H9 (cell line): ENCODE measurements around the gene CRAT. TPM values are rescaled to one million over a fixed set of nuclear protein-coding genes. Genes with fewer than 3 reads are reported as not detected.

Source experiments
- DNase-seq: peaks from one replicate; pipeline ENCODE4 v3.0.0-alpha.2; 2017
- H2AFZ ChIP-seq: one replicate; pipeline ENCODE4 v1.6.1; 2013; ENCODE audit warnings: mild to moderate bottlenecking, low read length, control low read depth, moderate library complexity
- H2AK5ac ChIP-seq: 2 replicates; pipeline ENCODE4 v1.6.1; 2013; ENCODE audit warnings: low read length, control low read depth, mixed read lengths; ENCODE audit not compliant: insufficient read length
- H2BK120ac ChIP-seq: one replicate; pipeline ENCODE4 v1.6.1; 2013; ENCODE audit warnings: low read depth, mild to moderate bottlenecking, low read length, control low read depth, inconsistent platforms; ENCODE audit not compliant: poor library complexity, severe bottlenecking
- H2BK12ac ChIP-seq: 2 replicates; pipeline ENCODE4 v1.6.1; 2013; ENCODE audit warnings: low read length, control low read depth, mixed read lengths, low read depth; ENCODE audit not compliant: insufficient read length
- H2BK15ac ChIP-seq: 2 replicates; pipeline ENCODE4 v1.6.1; 2013; ENCODE audit warnings: low read depth, low read length, control low read depth
- H2BK20ac ChIP-seq: one replicate; pipeline ENCODE4 v1.6.1; 2013; ENCODE audit warnings: low read depth, mild to moderate bottlenecking, low read length, control low read depth, inconsistent platforms; ENCODE audit not compliant: poor library complexity, severe bottlenecking
- H2BK5ac ChIP-seq: 2 replicates; pipeline ENCODE4 v1.6.1; 2013; ENCODE audit warnings: low read length, control low read depth, mixed read lengths; ENCODE audit not compliant: insufficient read length
- H3K14ac ChIP-seq: 2 replicates; pipeline ENCODE4 v1.6.1; 2013; ENCODE audit warnings: low read length, control low read depth; ENCODE audit not compliant: insufficient read depth
- H3K18ac ChIP-seq: 2 replicates; pipeline ENCODE4 v1.6.1; 2013; ENCODE audit warnings: low read depth, mild to moderate bottlenecking, mixed read lengths, low read length, control low read depth; ENCODE audit not compliant: insufficient read length
- H3K23ac ChIP-seq: 2 replicates; pipeline ENCODE4 v1.6.1; 2013; ENCODE audit warnings: low read length, control low read depth, mixed read lengths, low read depth; ENCODE audit not compliant: insufficient read length
- H3K23me2 ChIP-seq: 2 replicates; pipeline ENCODE4 v1.6.1; 2013; ENCODE audit warnings: low read depth, mild to moderate bottlenecking, mixed read lengths, low read length, control low read depth; ENCODE audit not compliant: insufficient read length, poor library complexity, severe bottlenecking
- H3K27ac ChIP-seq: 2 replicates; pipeline ENCODE4 v1.5.1; 2013; ENCODE audit warnings: low read length, control low read depth, mixed read lengths, low read depth; ENCODE audit not compliant: insufficient read length
- H3K27me3 ChIP-seq: 2 replicates; pipeline ENCODE4 v1.6.1; 2013; ENCODE audit warnings: low read length, control low read depth, inconsistent platforms; ENCODE audit not compliant: insufficient read depth
- H3K4ac ChIP-seq: 2 replicates; pipeline ENCODE4 v1.6.1; 2013; ENCODE audit warnings: low read depth, mild to moderate bottlenecking, control low read depth, inconsistent platforms, low read length, moderate library complexity
- H3K4me1 ChIP-seq: 2 replicates; pipeline ENCODE4 v1.6.1; 2013; ENCODE audit warnings: low read length, control low read depth, inconsistent platforms; ENCODE audit not compliant: insufficient read depth
- H3K4me2 ChIP-seq: 2 replicates; pipeline ENCODE4 v1.6.1; 2013; ENCODE audit warnings: low read length, control low read depth, mixed read lengths; ENCODE audit not compliant: insufficient read length, insufficient read depth
- H3K56ac ChIP-seq: 2 replicates; pipeline ENCODE4 v1.6.1; 2013; ENCODE audit warnings: low read depth, mild to moderate bottlenecking, mixed read lengths, low read length, control low read depth; ENCODE audit not compliant: insufficient read length
- H3K79me1 ChIP-seq: 2 replicates; pipeline ENCODE4 v1.6.1; 2013; ENCODE audit warnings: low read depth, mild to moderate bottlenecking, moderate library complexity, low read length, control low read depth, inconsistent platforms; ENCODE audit not compliant: insufficient read depth, poor library complexity, severe bottlenecking
- H3K79me2 ChIP-seq: 2 replicates; pipeline ENCODE4 v1.6.1; 2013; ENCODE audit warnings: low read length, control low read depth, inconsistent platforms; ENCODE audit not compliant: insufficient read depth
- H3K9ac ChIP-seq: 2 replicates; pipeline ENCODE4 v1.6.1; 2013; ENCODE audit warnings: low read length, control low read depth, mixed read lengths; ENCODE audit not compliant: insufficient read length; ENCODE audit errors: extremely low read depth
- H3K9me3 ChIP-seq: one replicate; pipeline ENCODE4 v1.6.1; 2013; ENCODE audit warnings: low read depth, low read length, inconsistent platforms; ENCODE audit not compliant: control insufficient read depth
- H3T11ph ChIP-seq: one replicate; pipeline ENCODE4 v1.6.1; 2013; ENCODE audit warnings: mild to moderate bottlenecking, low read length, control low read depth, inconsistent platforms
- H4K20me1 ChIP-seq: one replicate; pipeline ENCODE4 v1.6.1; 2013; ENCODE audit not compliant: control insufficient read depth, insufficient read length, insufficient read depth
- H4K5ac ChIP-seq: 2 replicates; pipeline ENCODE4 v1.6.1; 2013; ENCODE audit warnings: low read depth, mild to moderate bottlenecking, mixed read lengths, low read length, control low read depth; ENCODE audit not compliant: insufficient read length
- H4K8ac ChIP-seq: replicated peaks from 2 replicates; pipeline ENCODE4 v1.6.1; 2013; ENCODE audit warnings: low read length, control low read depth, mixed read lengths, low read depth; ENCODE audit not compliant: insufficient read length
- H4K91ac ChIP-seq: 2 replicates; pipeline ENCODE4 v1.6.1; 2013; ENCODE audit warnings: low read depth, mild to moderate bottlenecking, moderate library complexity, mixed read lengths, low read length, control low read depth; ENCODE audit not compliant: insufficient read length
- H3K27ac Mint-ChIP-seq, 3 experiments: 2 replicates in 2 of 3; 3 replicates in 1 of 3; pipeline ENCODE4 v1.8.0; 2020 to 2021; ENCODE audit warnings: mixed read lengths in 3 of 3, mild to moderate bottlenecking in 1 of 3, moderate library complexity in 1 of 3
- H3K27me3 Mint-ChIP-seq: 2 replicates; pipeline ENCODE4 v1.8.0; 2021; ENCODE audit warnings: low read depth, mild to moderate bottlenecking, moderate library complexity, mixed read lengths
- H3K36me3 Mint-ChIP-seq, 3 experiments: 2 replicates in 2 of 3; 3 replicates in 1 of 3; pipeline ENCODE4 v1.8.0; 2020 to 2021; ENCODE audit warnings: low read depth in 3 of 3, mixed read lengths in 3 of 3; ENCODE audit not compliant: insufficient read depth in 1 of 3
- H3K4me1 Mint-ChIP-seq, 2 experiments: 2 replicates each; pipeline ENCODE4 v1.8.0; 2020; ENCODE audit warnings: mixed read lengths in 2 of 2
- H3K4me3 Mint-ChIP-seq, 2 experiments: 2 replicates in 1 of 2; 3 replicates in 1 of 2; pipeline ENCODE4 v1.8.0; 2020 to 2021; ENCODE audit warnings: mild to moderate bottlenecking in 2 of 2, mixed read lengths in 2 of 2, moderate library complexity in 1 of 2
- H3K9me3 Mint-ChIP-seq, 2 experiments: 2 replicates in 1 of 2; 3 replicates in 1 of 2; pipeline ENCODE4 v1.8.0; 2020; ENCODE audit warnings: mild to moderate bottlenecking in 2 of 2, mixed read lengths in 2 of 2, moderate library complexity in 1 of 2
- CTCF ChIP-seq: fragments of 200-600 bp; sonication (generic); conservative IDR thresholded peaks from 3 replicates; pipeline ENCODE4 v1.8.0; 2021; ENCODE audit warnings: antibody characterized with exemption, mild to moderate bottlenecking
- WGBS: extraction: QIAGEN DNeasy Blood & Tissue Kit; methylation state at CpG from one replicate; pipeline ENCODE4 v1.1.7; 2013; ENCODE audit warnings: missing lambda C conversion rate, low lambda C conversion rate, mixed read lengths; ENCODE audit not compliant: insufficient read length; ENCODE audit errors: extremely low coverage; 5-methylcytosine and 5-hydroxymethylcytosine counted together
- total RNA-seq: library from RNA; stranded (reverse); gene quantifications from 2 replicates; pipeline ENCODE4 v1.2.1, GENCODE V29; 2021

The CRAT gene
- total RNA-seq, 1 experiment from 2014 or later = 15.0 TPM

- no peak overlapping the region for H4K8ac ChIP-seq
- WGBS = no CpG with 5 or more reads among the region's 9 CpGs
- H3K4me1 ChIP-seq = peaks cover 5% of the 10 kb centered on the region; the same call in 1 of the 2 replicates
- no peak for DNase-seq
- no peak overlapping the region for H2BK20ac ChIP-seq
- no peaks in the 10 kb centered on the region for H3K9me3 Mint-ChIP-seq
- no peak for TF ChIP-seq CTCF
- H3K36me3 Mint-ChIP-seq = peaks cover 7 to 18% (median 17%) of the 10 kb centered on the region in 3 experiments; a peak in 5 of 7 replicates
- H3K79me2 ChIP-seq = no peaks in the 10 kb centered on the region
- peak overlapping the region; percentile 1 for H3K4me2 ChIP-seq
- H3K9ac ChIP-seq = no peak overlapping the region
- H3T11ph ChIP-seq = no peak overlapping the region
- no peaks in the 10 kb centered on the region for H3K9me3 ChIP-seq
- H3K27me3 Mint-ChIP-seq = no peaks in the 10 kb centered on the region
- H3K27me3 ChIP-seq = no peaks in the 10 kb centered on the region
- no peak overlapping the region for H4K5ac ChIP-seq
- H2BK5ac ChIP-seq = no peak overlapping the region
- H3K23ac ChIP-seq = no peak overlapping the region
- no peaks in the 10 kb centered on the region for H4K20me1 ChIP-seq
- H2AK5ac ChIP-seq = no peak overlapping the region
- H2BK120ac ChIP-seq = no peak overlapping the region
- no peaks in the 10 kb centered on the region for H3K23me2 ChIP-seq
- H2BK15ac ChIP-seq = no peak overlapping the region
- H4K91ac ChIP-seq = no peak overlapping the region
- H3K18ac ChIP-seq = no peak overlapping the region
- H3K14ac ChIP-seq = no peak overlapping the region
- no peak overlapping the region for H3K27ac ChIP-seq
- peaks cover 14 to 23% of the 10 kb centered on the region in 2 experiments for H3K4me1 Mint-ChIP-seq
- H3K79me1 ChIP-seq = no peaks in the 10 kb centered on the region
- H3K4me3 Mint-ChIP-seq = peak overlapping the region; percentile 31 to 69
- no peak overlapping the region for H3K4ac ChIP-seq
- H2AFZ ChIP-seq = no peak overlapping the region
- peak overlapping the region; percentile 66 to 83 (median 73); a peak in 6 of 7 replicates for H3K27ac Mint-ChIP-seq
- no peak overlapping the region for H2BK12ac ChIP-seq
- H3K56ac ChIP-seq = no peak overlapping the region
Measured at GRCh38 chr9:129072171-129072570, 38.4 kb downstream of the CRAT start.
